Adipose tissue (tissue), 3 donors: Measurements from ENCODE around the gene C1orf146. TPM values are rescaled to one million over a fixed set of nuclear protein-coding genes. Genes with fewer than 3 reads are reported as not detected.

Source experiments
- H3K27ac ChIP-seq: one replicate; pipeline ENCODE4 v1.5.1; 2013; ENCODE audit warnings: low read depth, low read length
- WGBS, 3 donors: extraction: QIAGEN DNeasy Blood & Tissue Kit; methylation state at CpG; one replicate each; pipeline ENCODE4 v1.1.7; 2013; 5-methylcytosine and 5-hydroxymethylcytosine counted together
- polyA plus RNA-seq, 3 donors: library from polyadenylated mRNA; stranded (reverse); fragments of 200-250 nt; gene quantifications; one replicate each; pipeline ENCODE4 v1.2.3, GENCODE V29; 2013
- donor health status: healthy with polysubstance abuse.
- donor health status: Bipolar disorder and iron deficiency.
- donor health status: healthy.

C1orf146 gene, protein sequence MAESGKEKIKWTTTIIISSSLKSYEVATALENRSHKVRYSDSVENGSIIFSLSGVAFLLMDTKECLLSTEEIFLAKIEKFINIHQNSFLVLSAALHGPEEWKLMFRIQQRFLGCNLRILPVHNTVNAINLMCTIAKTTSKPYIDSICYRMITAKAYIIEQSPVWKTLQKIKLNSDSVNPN
- not detected for polyA plus RNA-seq

DNA sequence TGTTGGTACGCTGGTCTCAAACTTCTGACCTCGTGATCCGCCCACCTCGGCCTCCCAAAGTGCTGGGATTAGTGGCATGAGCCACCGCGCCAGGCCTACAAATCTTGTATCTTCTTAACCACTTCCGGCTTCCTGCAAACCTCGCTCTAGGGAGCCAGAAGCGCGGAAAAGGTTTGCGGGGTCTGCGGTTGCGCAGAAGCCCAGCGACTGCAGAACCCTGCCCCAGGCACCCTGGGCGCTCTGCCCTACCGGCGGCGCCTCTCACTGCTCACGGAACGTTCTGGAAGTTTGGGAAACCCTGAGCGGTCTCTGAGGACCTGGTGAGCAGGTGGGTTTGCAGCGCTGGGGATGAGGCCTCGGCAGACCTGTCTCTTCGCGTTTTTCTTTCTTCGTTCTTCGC lies at the start of gene C1orf146:
C1orf146 (plus strand) TSS at position 195 of the 400 bp plus-strand sequence. CDS start 13,506 bp downstream, outside the sequence.
- H3K27ac ChIP-seq, result no peak within 1 kb of the TSS
- WGBS, 3 donors, result 94 to 96% (median 95%) methylated on average over 27 of the region's 27 CpGs

DNA sequence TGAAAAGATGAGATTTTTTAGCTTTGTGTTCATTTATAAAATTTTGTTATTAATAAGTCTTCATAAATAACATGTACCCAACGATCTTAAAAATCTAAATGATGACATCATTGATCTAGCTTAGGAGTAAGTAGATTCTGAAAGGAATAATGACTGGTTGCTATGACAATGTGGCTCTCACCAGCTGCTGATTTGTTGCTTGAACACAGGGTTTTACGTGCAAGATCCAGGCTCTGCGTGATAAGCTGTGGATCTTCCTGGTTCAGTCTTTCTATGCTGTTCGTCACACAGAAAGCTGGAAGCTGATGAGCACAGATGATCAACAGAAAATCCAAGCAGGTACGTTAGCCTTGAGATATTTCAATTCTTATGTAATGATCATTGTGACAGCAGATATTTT lies 49.1 kb upstream of the C1orf146 start:
- WGBS, 3 donors, result 64 to 83% (median 80%) methylated on average over 5 of the region's 5 CpGs
- H3K27ac ChIP-seq, result no peak overlapping the region

DNA sequence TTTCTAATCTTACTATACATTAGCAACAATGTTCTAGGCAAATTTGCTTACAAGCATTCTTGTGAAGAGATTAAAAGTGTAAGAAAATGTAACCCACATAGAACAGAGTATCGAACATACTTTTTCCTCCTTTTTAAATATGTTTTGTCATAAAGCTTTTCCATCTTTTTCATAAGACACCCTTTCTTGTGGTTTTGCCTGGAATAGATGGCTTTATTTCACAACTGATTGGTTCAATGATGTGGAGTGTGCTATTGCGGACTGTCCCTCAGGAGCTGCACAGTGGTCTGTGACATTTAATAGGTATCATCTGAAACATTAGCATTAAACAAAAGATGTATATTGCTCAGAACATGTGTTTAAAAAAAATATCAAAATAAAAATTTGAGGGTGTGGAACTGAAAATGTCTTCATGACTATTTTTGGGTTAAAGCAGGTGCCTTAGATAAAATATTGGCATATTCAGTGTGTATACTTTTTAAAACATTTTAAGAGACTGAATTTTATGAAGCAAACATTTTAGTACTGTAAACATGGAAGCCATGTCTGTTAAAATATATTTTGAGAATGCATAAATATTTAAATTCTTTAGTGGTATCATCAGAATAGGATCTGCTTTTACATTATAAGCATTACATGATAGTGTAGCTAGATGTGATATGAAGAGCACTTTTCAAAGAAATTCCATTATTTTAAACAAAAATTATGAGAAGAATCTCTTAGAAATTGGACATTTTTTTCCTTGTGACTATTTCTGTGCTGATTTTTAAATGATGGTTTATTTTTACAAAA lies 48.3 kb upstream of the C1orf146 start:
- WGBS, 3 donors, result 92 to 95% (median 95%) methylated on average over 2 of the region's 2 CpGs
- no peak overlapping the region for H3K27ac ChIP-seq

DNA sequence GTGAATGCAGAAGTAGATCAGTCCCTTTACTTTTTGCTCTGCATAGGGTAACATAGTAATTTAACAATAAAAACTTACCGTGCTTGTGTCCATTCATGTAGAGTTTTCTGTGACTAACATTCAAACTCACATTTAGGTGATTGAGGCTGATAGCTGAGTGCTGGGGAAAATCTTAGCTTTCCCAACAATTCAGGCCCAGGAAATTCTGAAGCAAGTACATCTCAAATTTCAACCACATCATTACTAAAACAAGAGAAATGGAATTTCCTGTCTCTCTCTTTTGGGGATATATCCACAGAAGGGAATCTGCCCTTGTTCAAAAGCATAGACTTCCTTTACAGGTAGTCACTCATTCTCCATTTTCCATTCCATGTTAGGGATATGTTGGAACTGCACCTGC lies 33.1 kb upstream of the C1orf146 start:
- no peak overlapping the region for H3K27ac ChIP-seq
- 92 to 97% (median 95%) methylated on average over 1 of the region's 1 CpG for whole genome bisulfite sequencing, 3 donors

DNA sequence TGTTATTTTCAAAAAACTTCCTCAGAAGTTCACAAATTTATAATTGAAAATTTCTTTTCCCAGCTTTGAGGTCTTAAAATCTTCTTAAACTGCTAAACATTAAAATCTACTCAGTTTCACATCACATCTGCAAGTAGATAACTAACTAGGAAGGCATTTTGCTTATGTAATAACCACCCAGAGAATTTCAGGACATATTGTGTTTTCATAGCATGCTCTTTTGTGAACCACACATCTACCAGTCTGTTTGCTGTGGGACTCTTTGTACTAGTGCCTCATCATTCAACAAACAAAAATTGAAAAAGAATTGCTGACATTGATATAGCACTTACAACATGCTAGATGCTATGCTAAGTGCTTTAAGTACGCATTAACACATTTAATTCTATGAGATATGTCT lies 31.6 kb upstream of the C1orf146 start:
- no peak overlapping the region for H3K27ac ChIP-seq
- 91 to 98% (median 93%) methylated on average over 1 of the region's 1 CpG for WGBS, 3 donors

DNA sequence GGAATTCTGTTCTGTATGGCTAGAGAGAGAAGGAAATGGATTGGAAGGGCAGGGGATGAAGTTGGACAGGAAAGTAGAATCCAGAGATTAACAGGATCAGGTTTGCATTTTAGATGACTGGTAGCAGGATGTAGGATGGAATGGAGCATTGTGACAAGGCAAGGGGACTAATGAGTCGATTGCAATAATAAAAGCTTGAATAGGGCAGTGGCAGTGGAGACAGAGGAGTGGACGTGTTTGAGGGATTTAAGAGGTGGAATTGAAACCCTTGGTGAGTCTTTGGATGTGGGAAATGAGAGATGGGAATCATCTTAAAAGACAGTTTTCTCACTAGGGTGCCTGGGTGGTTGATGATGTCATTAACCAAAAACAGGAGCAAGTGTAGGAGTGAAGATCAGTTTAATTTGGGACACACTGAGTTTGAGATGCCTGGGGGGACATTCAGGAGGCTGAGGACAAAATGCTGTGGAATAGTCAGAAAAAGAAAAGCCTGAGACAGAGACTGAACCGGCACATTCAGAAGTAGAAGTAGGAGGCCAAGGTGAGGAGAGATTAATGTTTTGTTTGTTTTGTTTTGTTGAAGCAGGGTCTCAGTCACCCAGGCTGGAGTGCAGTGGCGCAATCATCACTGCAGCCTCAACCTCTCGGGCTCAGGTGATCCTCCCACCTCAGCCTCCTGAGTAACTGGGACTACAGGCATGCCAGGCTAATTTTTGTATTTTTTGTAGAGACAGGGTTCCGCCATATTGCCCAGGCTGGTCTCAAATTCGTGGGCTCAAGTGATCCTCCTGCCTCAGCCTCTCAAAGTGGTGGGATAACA lies 29.1 kb upstream of the C1orf146 start:
- no peak overlapping the region for H3K27ac ChIP-seq
- 77 to 88% (median 82%) methylated on average over 7 of the region's 7 CpGs for WGBS, 3 donors

DNA sequence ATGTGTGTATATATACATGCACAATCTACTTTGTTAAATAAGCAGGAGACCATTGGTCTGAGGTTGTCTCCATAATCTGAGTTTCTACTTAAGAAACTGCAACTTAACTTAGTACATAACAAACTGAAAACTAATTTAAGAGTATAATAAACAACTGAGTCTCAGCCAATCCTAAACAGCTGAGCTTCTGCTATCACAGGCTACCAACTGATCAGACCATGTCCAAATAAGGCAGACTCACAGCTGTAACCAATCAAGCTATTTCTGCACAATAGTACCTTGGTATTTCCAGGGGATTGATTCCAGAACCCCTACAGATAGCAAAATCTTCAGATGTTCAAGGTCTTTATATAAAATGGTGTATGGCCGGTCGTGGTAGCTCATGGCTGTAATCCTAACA lies 26.0 kb upstream of the C1orf146 start:
- WGBS, 3 donors, result 71 to 80% (median 74%) methylated on average over 2 of the region's 2 CpGs
- no peak overlapping the region for H3K27ac ChIP-seq

DNA sequence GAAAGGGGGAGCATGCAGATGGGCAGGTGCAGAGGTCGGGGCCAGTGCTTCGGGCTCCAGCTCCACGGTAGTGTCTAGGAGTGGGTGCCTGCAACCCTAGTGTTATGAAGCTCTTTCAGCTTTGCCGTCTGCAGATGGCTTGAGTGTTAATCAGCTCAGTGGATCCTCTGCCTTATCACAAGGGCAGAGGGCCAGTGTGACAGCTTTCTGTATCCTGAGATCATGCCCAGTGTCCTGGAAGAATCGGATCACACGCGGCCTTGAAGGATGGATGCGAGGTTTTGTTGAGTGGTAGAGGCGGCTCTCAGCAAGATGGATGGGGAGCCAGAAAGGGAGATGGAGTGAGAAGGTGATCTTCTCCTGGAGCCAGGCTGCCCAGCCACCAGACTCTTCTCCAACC lies 25.5 kb upstream of the C1orf146 start:
- WGBS, 3 donors, result 83 to 90% (median 90%) methylated on average over 9 of the region's 9 CpGs
- H3K27ac ChIP-seq, result no peak overlapping the region

DNA sequence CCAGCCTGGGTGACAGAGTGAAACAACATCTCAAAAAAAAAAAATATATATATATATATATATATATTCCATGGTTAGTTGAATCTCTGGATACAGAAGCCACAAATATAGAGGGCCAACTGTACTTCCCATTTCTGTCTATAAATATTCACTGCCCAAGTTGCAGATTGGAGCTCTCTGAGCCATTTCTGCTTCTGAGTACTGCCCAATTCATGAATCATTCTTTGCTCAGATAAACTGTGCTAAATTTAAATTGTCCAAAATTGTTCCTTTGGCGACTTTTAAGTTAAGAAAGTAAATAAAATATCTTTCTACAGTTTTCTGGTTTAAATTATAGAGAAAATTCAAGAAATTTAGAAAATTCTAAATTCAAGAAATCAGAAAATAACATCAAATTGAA lies 23.2 kb upstream of the C1orf146 start:
- H3K27ac ChIP-seq, result no peak overlapping the region
- 73 to 80% (median 77%) methylated on average over 1 of the region's 1 CpG for WGBS, 3 donors

DNA sequence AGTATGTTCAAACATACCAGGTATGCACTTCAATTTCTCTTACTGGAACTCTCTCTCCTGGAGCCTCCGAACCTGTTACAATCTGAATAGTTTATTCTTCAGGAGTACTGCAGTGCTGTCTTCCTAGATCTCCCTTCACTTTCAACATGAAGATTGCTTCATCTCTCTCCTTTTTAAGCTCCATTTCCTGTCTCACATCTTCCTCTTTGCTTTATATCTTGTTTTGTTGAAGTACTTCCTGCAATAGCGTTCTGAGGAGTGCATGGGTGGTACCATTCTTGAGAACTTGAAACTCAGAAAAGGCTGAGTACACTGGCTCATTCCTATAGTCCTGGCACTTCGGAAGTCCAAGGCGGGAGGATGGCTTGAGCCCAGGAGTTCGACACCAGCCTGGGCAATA lies 15.7 kb upstream of the C1orf146 start:
- WGBS, 3 donors, result 73 to 82% (median 77%) methylated on average over 5 of the region's 5 CpGs
- H3K27ac ChIP-seq, result no peak overlapping the region

DNA sequence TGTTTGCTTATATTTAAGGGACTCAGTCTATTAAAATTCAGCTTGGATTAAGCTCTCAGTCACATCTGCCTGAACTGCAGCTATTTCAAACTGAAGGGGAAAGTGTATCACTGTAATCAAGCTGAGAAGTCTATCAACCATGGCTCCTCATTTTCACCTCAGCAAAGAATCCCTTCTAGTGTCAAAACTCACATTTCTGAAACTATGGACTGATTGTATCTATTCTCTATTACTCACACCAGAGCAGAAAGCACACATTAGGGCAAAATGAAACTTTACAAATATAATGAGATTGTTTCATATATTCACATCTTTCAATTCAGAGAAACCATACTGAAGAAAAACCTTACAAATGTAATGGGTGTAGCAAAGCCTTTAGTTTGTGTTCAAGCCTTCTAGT lies 14.6 kb upstream of the C1orf146 start:
- no peak overlapping the region for H3K27ac ChIP-seq

DNA sequence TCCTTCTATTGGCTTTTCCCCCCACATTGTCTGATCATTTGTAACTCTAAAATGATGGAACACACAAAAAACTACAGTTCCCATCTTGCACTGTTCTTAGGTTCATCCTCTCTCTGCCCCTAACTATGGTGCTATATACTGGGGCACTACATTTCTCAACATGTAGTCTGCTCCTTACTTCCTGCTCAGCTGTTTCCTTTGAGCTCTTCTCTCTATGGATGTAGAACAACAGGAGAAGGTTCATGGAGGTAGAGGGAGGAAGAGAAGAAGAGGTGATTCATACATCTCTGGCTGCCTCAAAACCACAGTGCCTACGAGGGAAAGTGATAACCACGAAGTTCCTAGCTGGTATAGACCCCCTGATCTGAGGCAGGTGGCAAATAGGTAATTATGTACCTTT lies 7.0 kb upstream of the C1orf146 start:
- no peak overlapping the region for H3K27ac ChIP-seq
- WGBS, 3 donors, result 42 to 55% (median 50%) methylated on average over 2 of the region's 2 CpGs

DNA sequence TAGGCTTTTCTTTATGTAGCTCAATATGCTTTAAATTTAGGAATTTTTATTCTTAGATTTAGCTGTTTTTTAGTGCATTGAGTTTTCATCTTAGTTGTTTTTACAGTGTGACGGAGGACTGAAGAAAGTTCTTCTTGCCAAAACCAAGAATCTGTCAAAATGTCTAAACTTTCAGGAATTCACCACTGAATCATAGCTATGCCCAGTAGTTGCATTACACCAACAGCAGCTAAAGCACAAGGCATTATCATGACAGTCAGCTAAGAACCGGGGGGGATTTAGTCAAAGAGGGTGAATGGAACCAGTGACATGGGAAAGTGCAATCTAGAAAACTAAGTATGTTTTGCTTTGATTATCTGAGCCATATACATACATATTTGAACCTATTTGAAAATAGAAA lies 6.5 kb upstream of the C1orf146 start:
- H3K27ac ChIP-seq, result no peak overlapping the region
- WGBS, 3 donors, result 88 to 95% (median 91%) methylated on average over 2 of the region's 2 CpGs

DNA sequence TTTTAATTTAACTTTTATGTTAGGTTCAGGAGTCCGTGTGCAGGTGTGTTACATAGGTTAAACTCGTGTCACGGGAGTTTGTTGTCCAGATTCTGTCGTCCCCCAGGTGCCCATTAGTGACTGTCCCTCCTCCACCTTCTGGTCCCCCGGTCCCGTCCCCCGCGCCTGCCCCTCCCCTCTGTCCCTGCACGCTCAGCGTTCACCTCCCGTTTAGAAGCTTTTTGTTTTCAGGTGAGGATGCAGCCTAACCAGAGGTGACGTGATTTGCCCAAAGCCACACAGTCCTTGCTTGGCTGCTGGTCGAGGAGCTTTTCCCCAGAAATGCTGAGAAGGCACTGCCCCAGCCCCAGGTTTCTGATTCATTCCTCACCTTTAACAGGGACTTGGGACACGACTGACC lies 844 bp downstream of the C1orf146 start:
- 83 to 89% (median 85%) methylated on average over 14 of the region's 14 CpGs for WGBS, 3 donors
- H3K27ac ChIP-seq, result no peak overlapping the region

DNA sequence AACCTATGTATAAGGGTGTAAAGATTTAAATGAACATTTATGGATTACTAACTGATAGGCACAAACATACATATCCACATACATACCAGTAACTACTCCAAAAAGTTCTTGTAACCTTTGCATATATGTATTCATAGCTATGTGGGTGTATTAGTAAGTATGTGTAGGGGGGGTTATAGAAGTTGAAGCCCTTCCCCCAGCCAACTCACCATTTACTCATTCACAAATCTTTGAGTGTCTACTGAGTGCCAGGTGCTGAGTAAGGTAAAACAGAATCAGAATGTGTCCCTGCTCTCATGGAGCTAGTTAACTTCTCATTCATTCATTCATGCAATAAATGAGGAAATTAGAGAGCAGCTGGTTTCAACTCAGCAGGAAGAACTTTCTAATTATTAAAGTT lies 1.3 kb downstream of the C1orf146 start:
- H3K27ac ChIP-seq, result no peak overlapping the region

DNA sequence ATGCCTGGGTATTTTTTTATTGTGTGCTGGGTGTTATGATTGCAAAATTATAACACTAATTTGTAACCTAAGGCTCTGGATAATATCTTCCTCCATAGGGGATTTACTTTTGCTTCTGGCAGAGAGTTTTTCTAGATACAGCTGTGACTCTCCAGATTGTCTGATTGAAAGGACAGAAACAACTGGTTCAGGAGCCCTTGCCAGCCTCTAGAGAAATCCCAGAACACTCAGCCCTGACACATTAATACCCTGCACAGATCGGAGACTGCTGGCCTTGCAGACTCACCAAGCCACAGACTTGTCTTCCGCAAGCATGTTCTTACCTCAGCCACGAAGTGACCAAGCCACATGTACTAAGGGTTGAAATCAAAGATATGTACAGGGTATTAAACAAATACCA lies 10.7 kb downstream of the C1orf146 start:
- 63 to 69% (median 67%) methylated on average over 3 of the region's 3 CpGs for WGBS, 3 donors
- H3K27ac ChIP-seq, result no peak overlapping the region

DNA sequence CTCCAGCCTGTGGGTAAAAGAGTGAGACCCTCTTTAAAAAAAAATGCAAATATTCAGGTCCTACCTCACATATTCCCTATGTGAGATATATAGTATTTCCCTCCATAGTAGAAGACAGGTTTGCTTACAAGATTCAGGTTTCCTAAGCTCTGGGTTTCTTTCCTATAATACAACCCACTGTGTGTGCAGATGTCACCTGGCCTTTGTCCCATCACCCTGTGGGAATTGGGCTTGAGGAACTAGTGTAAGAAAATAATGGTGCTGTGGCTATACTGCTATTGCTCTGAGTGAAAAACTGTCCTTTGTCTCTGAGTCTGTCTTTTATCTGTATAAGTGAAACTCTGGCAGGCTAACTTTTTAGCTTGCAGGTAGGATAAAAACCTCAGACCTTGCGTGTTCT lies 13.0 kb downstream of the C1orf146 start:
- WGBS, 3 donors, result 90 to 95% (median 95%) methylated on average over 1 of the region's 1 CpG
- H3K27ac ChIP-seq, result no peak overlapping the region

DNA sequence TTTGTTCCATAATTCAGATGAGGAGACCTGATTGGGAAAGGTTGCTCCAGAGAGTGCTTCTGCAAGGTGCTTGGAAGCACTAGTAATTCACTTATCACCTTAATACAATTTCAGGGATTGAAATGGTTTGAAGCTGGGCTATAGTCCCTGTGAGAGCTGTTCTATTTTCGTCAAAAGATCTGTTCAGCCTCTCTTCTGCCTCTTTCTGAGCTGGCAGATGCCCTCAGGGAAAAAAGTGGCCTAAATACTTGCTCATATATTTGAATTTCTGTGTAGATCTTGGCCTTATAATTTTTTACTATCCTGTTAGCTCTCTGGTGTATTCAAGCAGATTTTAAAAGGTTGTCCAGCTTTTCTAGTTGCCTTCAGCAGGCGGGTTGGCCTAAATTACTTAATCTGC lies 22.3 kb downstream of the C1orf146 start:
- WGBS, 3 donors, result 76 to 89% (median 79%) methylated on average over 2 of the region's 2 CpGs
- no peak overlapping the region for H3K27ac ChIP-seq

DNA sequence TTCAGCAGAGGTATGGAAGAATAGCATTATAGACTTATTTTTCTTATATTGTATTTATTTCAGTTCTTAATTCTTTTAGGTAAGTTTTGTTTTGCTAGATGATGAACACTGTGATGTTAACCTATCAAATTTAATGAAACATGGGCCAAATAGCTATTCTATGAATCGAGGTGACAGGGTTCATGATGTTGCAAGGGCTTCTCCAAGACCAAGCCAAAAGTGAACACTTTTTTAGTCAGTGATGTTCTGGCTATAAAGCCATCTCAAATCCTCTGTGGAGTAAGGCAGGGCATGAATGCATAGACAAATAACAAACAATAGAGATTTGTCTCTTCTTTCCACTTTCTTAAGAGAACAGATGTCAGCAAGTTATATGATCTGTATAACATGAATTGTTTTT lies 26.7 kb downstream of the C1orf146 start:
- H3K27ac ChIP-seq, result no peak overlapping the region
- WGBS, 3 donors, result 93 to 97% (median 96%) methylated on average over 1 of the region's 1 CpG
